GM21529 (cell line): ENCODE data around the gene KMT2D.

Experiments used
- ATAC-seq: cut with Tn5 transposase; IDR thresholded peaks from one replicate; pipeline ENCODE4 v1.9.1; 2021; ENCODE audit not compliant: unreplicated experiment

The KMT2D gene

DNA sequence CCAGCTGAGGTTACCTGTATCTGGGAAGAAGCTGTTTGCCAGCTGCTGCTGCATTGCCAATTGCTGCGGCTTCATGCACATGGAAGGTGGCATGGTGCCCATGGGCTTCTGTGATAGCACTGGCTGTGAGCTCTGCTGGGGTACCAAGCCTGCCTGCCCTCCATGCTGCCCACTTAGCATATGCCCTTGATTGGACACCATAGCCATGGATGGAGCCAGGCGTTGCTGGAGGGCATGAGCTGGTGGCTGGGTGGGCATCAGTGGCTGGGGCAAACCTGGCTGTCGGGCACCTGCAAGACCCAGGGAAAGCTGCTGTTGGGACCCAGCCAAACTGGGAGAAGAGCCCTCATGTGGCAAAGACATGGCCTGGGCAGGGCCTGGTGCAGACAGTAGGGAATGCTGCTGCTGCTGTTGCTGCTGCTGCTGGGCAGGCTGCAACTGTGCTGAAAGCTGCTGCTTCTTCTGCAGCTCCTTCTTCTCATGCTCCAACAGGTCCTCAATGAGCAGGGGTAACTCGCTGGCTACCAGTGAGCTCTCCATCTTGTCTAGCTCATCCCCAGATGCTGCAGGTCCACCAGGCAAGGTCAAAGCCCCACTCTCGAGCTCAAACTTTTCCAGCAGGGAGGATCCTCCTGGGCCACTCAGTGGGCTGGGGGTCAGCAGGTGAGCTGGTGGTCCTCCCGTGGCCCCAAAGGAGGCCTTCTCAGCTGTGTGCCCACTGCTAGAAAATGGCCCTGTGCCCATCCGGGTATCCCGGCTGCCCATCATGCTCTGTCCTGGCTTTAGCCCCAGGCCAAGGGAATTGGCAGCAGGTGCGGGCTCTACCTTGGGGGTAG is 23.3 kb downstream of the KMT2D start:
- ATAC-seq: no peak

DNA sequence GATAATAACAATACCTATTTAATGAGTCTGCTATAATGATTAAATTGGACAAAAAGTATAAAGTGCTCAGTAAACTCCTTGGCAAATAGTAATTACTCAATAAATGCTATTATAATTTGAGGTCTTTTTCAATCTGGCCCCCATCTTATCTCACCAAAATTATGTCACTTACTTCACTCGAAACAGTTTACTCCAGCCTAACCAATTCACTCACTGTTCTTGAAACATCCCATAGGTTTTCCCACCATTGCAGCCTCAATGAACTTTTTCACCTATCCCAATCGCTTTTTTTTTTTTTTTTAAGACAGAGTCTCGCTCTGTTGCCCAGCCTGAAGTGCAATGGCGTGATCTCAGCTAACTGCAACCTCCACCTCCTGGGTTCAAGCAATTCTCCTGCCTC is 24.6 kb downstream of the KMT2D start:
- no peak for ATAC-seq

DNA sequence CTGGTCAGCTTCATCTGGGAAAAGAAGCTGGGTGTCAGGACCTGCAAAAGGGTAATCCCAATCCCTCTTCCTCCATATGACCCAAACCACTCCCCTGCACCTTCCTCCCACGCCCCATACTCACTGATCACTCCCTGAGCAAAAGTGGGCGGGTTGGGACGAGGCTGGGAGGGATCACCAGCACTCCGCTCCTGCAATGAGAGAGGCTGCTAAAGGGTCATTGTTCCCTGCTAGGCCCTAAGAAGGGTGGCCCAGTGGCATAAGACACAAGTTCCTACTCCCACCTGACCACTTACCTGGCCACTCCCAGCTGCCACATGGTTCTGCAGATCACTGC is 26.3 kb downstream of the KMT2D start:
- ATAC-seq: no peak

DNA sequence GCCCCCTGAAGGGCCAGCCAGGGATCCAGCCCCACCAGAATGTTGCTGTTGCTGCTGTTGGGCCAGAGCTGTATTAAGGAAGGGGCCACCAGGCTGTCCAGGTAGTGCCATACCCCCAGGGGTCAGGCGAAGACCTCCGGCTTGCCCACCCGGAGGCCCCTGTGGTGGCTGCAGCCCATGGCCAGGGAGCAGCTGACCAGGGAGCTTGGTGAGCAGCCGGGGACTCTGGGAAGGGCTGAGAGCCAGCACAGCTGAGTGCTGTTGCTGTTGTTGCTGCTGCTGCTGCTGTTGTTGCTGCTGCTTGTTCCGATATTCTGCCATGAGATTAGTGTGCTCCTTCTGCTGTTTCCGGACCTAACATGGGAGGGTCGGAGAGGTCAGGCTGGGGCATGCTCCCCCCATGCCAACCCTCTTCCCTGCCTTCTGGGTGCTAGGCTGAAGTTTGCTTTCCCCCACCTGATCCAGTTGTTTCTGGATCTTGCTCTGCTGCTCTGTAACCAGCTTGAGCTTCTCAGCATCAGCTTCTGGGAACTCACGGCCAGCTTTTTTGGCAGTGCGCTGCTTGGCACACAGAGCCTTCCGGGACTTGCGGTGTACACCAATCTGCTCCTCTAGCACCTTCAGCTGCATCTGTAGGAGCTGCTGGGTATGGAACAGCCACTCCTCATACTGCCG is 26.8 kb downstream of the KMT2D start:
- ATAC-seq: no peak

DNA sequence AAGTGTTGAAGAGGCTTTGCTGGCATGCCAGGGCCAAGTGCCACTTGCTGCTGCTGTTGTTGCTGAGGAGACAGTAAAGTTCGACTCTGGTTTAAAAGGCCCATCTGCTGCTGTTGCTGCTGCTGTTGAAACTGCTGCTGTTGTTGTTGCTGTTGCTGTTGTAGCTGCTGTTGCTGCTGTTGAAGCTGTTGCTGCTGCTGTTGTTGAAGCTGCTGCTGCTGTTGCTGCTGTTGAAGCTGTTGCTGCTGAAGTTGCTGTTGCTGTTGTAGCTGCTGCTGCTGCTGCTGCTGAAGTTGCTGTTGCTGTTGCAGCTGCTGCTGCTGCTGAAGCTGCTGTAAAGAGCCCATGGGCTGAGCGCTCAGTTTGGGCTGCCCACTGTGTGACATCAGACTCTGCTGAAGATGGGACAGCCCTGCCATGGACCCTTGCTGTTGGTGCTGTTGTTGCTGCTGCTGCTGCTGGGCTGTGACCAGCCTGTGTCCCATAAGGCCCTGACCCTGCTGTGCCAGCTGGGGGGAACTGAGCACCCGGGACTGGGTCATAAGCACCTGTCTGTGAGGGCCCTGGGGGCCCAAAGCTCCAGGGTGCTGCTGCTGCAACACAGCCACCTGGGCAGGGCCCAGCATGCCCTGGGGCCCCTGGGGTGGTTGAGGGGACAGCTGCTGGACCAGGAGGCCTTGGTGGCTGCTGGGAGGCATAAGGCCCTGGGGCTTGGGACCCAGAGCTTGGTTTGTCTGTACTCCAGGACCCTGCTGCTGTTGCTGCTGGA is 27.7 kb downstream of the KMT2D start:
- ATAC-seq: no peak

DNA sequence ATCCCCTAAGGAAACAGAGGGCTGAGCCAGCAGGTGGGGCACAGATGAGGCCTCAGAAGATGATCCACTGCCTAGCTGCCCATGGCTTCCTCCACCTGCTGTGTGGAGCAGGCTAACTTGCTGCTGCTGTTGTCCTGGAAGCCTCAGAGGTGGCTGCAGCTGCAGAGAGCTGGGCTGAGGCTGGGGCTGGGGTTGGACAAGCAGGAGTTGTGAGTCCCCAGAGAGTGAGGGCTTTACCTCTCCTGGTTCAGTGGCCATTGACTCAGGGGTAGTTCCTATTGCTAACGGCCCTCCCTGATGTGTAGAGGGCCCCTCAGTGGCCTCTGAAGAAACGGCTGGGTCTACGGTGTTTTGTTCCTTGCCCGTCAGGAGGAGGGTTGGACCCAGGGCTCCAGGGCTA is 28.3 kb downstream of the KMT2D start:
- ATAC-seq: no peak

- ATAC-seq: no peak
These were observed 28.9 kb downstream of the KMT2D start for GRCh38 chr12:49031573-49032161.

GRCh38 chr12:49030714-49031572 is 29.7 kb downstream of the KMT2D start:
- ATAC-seq: no peak

GRCh38 chr12:49030119-49030518 is 30.5 kb downstream of the KMT2D start:
- ATAC-seq: no peak

DNA sequence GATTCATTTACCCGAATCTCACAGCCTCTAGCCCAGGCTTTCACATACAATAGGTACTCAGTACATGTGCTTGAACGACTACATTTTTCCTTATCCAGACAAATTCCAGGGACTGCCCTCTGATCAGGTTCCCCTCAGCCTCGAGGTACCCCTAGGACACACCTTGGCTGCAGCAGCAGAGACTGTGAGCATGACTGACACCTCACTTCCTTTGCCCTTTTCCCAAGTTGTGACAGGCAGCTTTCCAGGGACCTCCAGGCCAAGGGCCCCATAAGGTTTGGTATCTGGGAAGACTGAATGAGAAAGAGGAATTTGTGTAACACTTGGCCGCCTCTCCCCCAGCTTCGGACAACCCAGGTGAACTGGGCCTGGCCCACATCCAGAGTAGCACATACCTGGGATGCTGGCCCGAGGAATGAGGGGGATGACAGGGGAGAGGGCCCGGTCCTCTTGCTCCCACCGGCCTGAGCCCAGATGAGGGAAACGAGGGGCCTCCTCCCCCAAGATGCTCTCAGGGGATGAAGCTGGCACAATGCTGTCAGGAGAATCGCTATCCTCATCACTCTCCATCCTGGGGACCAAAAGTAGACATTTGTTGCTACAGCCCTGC is 31.8 kb downstream of the KMT2D start:
- ATAC-seq: no peak

DNA sequence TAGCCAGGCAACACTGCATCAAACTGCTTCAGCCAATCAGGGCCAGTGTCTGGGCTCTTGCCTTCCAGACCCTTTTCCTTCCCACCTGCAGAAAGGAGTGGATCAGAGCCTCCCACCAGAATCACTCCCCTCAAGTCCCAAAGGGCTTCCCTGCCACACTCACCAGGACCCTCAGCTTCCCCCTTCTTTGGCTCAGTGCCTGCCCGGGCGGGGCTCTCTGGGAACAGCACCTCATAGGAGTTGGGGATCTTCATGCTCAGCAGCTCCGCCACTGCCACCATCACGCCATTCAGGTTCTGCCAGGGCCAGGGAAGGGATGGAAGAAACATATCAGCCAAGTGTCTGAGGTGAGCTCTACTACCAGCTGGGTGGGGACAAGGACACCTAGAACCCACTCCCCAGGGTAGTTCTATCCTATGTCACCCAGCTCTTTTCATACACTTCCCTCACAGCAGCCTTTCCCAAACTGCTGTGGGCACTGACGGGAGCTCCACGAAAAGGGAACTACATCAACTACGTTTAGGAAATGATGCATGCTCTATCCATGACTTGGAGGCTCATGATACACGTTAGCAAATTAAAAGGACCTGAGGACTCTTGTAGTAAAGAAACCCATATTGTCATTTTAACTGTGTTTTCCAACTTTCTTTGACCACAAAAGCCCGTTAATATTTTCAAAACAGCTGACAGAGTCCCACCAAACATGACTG is 32.6 kb downstream of the KMT2D start:
- no peak for ATAC-seq

- no peak for ATAC-seq
These were observed 33.7 kb downstream of the KMT2D start for GRCh38 chr12:49026678-49027480.

DNA sequence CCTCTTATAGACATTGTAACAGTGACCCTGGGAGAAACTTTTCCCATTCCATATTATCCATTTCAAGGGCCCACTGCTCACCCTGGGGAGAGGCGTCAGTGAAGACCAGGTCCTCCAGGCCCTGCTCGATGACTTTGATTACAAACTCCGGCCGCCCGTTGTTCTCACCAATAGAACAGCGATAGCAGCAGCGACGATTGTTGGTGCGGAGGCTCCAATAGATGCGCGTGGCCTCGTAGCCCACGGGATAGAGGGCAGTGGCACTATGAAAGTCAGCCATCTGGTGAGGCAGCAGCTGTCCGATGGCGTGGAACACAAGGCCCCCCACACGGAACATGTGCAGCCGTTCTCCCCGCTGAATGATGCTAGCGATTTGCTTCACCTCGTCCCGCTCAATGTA is 34.5 kb downstream of the KMT2D start:
- no peak for ATAC-seq

GRCh38 chr12:49025463-49025862 is 35.1 kb downstream of the KMT2D start:
- no peak for ATAC-seq

DNA sequence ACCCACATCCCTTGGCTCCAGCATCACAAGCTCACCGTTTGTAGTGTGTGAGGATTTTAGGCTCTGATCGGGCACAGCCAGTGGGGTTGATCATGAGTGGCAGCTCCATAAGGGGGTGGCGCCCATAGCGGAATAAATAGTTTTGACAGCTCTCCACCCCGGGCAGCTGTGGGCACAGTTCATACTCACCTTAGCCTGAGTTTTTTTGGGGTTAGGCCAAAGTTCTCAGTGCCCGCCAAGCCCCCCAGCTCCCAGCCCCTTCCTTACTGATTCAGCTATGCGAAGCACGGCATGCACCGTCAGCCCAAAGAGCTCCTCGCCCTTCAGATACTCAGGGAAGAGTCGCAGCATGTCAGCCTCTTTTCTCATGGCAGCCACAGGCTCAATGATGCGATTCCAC is 36.1 kb downstream of the KMT2D start:
- ATAC-seq: no peak

GRCh38 chr12:49023812-49024211 is 36.8 kb downstream of the KMT2D start:
- no peak for ATAC-seq

DNA sequence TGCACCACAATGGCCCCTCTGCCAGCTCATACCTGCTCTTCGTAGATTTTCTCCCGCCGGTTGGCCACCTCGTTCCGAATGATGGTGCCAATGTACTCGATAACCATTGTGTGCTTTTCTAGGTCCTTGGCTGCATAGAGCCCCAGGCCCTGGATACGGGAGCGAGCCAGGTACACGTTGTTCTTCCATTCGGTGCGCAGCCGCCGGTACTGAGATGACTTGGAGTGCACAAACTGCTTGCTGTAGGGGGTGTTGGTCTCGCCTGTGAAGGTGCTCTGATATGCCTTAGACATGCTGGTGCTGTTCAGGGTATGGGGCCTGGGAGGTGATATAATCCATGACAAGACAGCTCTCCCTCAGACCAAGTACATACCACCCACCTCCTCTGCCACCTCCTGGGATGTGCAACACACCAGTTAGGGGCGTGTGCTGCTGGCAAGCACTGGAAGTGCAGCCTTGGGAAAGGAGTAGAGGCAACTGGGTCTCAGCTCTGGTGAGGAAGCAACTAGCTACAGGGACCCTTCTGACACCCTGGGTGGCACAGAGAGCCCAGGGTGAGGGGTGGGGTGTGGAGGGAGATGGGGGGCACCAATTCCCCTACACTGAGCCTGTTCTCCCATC is 37.9 kb downstream of the KMT2D start:
- ATAC-seq: no peak

GRCh38 chr12:49021292-49021915 is 39.2 kb downstream of the KMT2D start:
- ATAC-seq: no peak
